ENCODE results near the gene SORBS2. TPM values are rescaled to one million over a fixed set of nuclear protein-coding genes. Genes with fewer than 3 reads are reported as not detected.

SORBS2 gene
- polyA plus RNA-seq, 2 of the 4 experiments (the other 2 are of a cell fraction): 0.23 to 0.90 TPM

GRCh38 chr4:185665655-185666054 lies 146.3 kb downstream of the SORBS2 start:
- ATAC-seq (no peak), DNase-seq (ENCODE audit: low read depth in 1 of 2, low spot score in 1 of 2) (no peak), FAIRE-seq (no peak)
- 53% methylated on average over 8 of the region's 11 CpGs for WGBS (ENCODE audit: missing lambda C conversion rate)
- no peaks in the 10 kb centered on the region for H3K4me1 ChIP-seq
- ChIA-PET POLR2A (no interaction called here), CTCF (interaction anchor here (0.6 to 1.4 kb wide), 3 partner anchors 19 to 1076 kb away, joined by 3 to 5 read pairs (median 3); no protein-coding TSS in a partner anchor)
- no peaks in the 10 kb centered on the region for H3K9me3 ChIP-seq
- H3K4me2 ChIP-seq: no peak overlapping the region
- H3K4me3 ChIP-seq: no peak overlapping the region
- no peak for TF ChIP-seq RNF2 (IDR thresholded peaks at IDR 0.05; ENCODE audit: borderline replicate concordance, low read depth)
- TF ChIP-seq MAZ (IDR thresholded peaks at IDR 0.05; ENCODE audit: borderline replicate concordance, low read depth, low read length): no peak
- no peak for TF ChIP-seq CHD2 (IDR thresholded peaks at IDR 0.05; ENCODE audit: low read length, partially characterized antibody)
- TF ChIP-seq HOXB5 (CRISPR knock-in tag; IDR thresholded peaks at IDR 0.05): no peak
- no peak overlapping the region for H3K27ac ChIP-seq

DNA sequence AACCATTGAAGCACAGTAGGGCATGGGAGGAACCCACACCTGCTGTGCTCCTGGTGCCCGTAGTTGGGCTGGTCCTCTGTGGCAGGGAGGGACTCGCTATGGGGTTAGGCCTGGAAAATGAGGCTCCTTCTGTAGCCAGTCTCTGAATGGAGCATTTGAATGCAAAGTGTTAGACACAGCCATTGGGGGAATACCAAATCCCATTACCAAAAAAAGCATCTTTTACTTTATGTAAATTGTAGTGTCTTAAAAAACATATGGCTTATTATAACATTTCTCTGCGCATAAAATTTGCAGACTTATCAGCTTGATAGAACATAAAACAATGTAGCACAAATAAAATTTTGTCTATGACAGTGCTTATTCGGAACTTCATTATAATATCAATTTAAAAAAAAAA lies 147.5 kb downstream of the SORBS2 start:
- no peaks in the 10 kb centered on the region for H3K9me3 ChIP-seq
- no peak overlapping the region for H3K27ac ChIP-seq
- no peaks in the 10 kb centered on the region for H3K4me1 ChIP-seq
- ATAC-seq (no peak), DNase-seq (ENCODE audit: low read depth in 1 of 2, low spot score in 1 of 2) (no peak), FAIRE-seq (no peak)
- no peak overlapping the region for H3K4me2 ChIP-seq
- no peak overlapping the region for H3K4me3 ChIP-seq
- CTCF ChIA-PET: interaction anchor here (1.4 kb wide), 1 partner anchor 357 kb away, joined by 5 read pairs; no protein-coding TSS in a partner anchor
- WGBS (ENCODE audit: missing lambda C conversion rate): 75% methylated on average over 3 of the region's 4 CpGs
- POLR2A ChIA-PET: no interaction called here
- TF ChIP-seq HEYL (CRISPR knock-in tag; IDR thresholded peaks at IDR 0.05) (no peak), SMC3 (IDR thresholded peaks at IDR 0.05) (no peak), MYC (IDR thresholded peaks at IDR 0.05; ENCODE audit: borderline replicate concordance, low read length) (no peak), HOXB5 (CRISPR knock-in tag; IDR thresholded peaks at IDR 0.05) (no peak), TP53 (CRISPR knock-in tag; IDR thresholded peaks at IDR 0.05) (no peak), ATOH8 (CRISPR knock-in tag; IDR thresholded peaks at IDR 0.05; ENCODE audit: low read depth) (no peak), NPAS2 (CRISPR knock-in tag; IDR thresholded peaks at IDR 0.05; ENCODE audit: borderline replicate concordance) (no peak), RARB (CRISPR knock-in tag; IDR thresholded peaks at IDR 0.05) (no peak), HOXB13 (CRISPR knock-in tag; IDR thresholded peaks at IDR 0.05; ENCODE audit: low read depth) (no peak), NR3C1 (IDR thresholded peaks at IDR 0.05) (no peak), MAZ (IDR thresholded peaks at IDR 0.05; ENCODE audit: borderline replicate concordance, low read depth, low read length) (no peak), EHF (CRISPR knock-in tag; IDR thresholded peaks at IDR 0.05) (no peak), RCOR1 (IDR thresholded peaks at IDR 0.05; ENCODE audit: low read depth, low read length) (no peak), FOXS1 (CRISPR knock-in tag; IDR thresholded peaks at IDR 0.05) (no peak), CBX2 (IDR thresholded peaks at IDR 0.05; ENCODE audit: borderline replicate concordance, low read depth) (no peak)
- TF ChIP-seq, protein P1, sequence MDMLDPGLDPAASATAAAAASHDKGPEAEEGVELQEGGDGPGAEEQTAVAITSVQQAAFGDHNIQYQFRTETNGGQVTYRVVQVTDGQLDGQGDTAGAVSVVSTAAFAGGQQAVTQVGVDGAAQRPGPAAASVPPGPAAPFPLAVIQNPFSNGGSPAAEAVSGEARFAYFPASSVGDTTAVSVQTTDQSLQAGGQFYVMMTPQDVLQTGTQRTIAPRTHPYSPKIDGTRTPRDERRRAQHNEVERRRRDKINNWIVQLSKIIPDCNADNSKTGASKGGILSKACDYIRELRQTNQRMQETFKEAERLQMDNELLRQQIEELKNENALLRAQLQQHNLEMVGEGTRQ (IDR thresholded peaks at IDR 0.05): no peak
- TF ChIP-seq, protein P2, sequence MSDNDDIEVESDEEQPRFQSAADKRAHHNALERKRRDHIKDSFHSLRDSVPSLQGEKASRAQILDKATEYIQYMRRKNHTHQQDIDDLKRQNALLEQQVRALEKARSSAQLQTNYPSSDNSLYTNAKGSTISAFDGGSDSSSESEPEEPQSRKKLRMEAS (IDR thresholded peaks at IDR 0.05): no peak
- TF ChIP-seq, protein P3, sequence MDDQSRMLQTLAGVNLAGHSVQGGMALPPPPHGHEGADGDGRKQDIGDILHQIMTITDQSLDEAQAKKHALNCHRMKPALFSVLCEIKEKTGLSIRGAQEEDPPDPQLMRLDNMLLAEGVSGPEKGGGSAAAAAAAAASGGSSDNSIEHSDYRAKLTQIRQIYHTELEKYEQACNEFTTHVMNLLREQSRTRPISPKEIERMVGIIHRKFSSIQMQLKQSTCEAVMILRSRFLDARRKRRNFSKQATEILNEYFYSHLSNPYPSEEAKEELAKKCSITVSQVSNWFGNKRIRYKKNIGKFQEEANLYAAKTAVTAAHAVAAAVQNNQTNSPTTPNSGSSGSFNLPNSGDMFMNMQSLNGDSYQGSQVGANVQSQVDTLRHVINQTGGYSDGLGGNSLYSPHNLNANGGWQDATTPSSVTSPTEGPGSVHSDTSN (IDR thresholded peaks at IDR 0.05): no peak

DNA sequence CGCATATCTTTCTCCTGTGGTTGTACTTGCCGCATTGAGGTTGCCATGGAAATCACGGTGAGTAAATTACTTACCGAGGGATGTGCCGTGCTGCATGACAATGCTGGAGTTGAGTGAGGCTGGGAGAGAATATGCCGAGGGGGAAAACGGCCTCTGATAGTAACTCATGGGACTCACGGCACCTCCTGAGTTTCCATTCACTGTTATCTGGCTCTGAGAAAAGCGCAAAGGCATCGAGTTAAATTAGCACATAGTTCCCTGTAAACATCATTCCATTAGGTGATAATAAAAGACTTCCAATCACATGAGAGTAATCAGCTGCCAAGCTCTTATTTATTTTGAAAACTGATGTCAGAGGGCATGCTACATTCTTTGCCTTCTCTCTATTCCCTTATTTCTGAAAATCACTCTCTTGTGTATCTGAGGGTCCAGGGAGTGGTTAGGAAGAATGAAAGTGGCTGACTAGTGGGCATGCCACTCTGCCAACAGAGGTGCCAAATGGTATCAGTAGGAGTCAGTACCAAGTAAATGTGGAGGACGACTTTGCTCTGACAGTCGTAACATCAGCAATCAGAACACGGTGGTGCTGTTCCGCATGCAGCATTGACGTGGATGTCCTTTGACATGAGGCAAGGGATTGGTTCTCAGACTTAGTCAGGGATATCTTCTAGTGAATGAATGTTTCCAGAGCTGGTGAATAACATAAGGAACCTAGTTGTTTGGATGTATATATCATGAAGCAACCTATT lies 149.8 kb downstream of the SORBS2 start:
- FAIRE-seq (no peak), ATAC-seq (no peak), DNase-seq (ENCODE audit: low read depth in 1 of 2, low spot score in 1 of 2) (no peak)
- Histone ChIP-seq H3K27ac (no peak overlapping the region), H3K4me1 (no peaks in the 10 kb centered on the region), H3K9me3 (no peaks in the 10 kb centered on the region), H3K4me3 (no peak overlapping the region), H3K4me2 (no peak overlapping the region)
- no peak for TF ChIP-seq E2F6 (IDR thresholded peaks at IDR 0.05; ENCODE audit: borderline replicate concordance, low read depth)
- no peak for TF ChIP-seq RCOR1 (IDR thresholded peaks at IDR 0.05; ENCODE audit: low read depth, low read length)
- TF ChIP-seq NPAS2 (CRISPR knock-in tag; IDR thresholded peaks at IDR 0.05; ENCODE audit: borderline replicate concordance): no peak
- ChIA-PET CTCF (interaction anchor here (1.2 kb wide), 1 partner anchor 376 kb away, joined by 4 read pairs; no protein-coding TSS in a partner anchor), POLR2A (no interaction called here)
- WGBS (ENCODE audit: missing lambda C conversion rate): 84% methylated on average over 15 of the region's 15 CpGs
